Astrocyte (in vitro differentiated cells and primary cell): ENCODE measurements around the gene LSM14B.

ENCODE experiments used
- EZH2 ChIP-seq: IDR thresholded peaks from 2 replicates; pipeline ENCODE4 v1.6.1; 2012; ENCODE audit warnings: mild to moderate bottlenecking, low read length, inconsistent platforms; ENCODE audit not compliant: insufficient read depth
- TF ChIP-seq, protein P1 (sequence below): IDR thresholded peaks from 2 replicates; pipeline ENCODE4 v1.5.1; 2011; ENCODE audit warnings: low read depth, mild to moderate bottlenecking, inconsistent platforms, low read length, moderate library complexity; ENCODE audit not compliant: insufficient read depth

- no peak for TF ChIP-seq EZH2
- TF ChIP-seq, protein P1, sequence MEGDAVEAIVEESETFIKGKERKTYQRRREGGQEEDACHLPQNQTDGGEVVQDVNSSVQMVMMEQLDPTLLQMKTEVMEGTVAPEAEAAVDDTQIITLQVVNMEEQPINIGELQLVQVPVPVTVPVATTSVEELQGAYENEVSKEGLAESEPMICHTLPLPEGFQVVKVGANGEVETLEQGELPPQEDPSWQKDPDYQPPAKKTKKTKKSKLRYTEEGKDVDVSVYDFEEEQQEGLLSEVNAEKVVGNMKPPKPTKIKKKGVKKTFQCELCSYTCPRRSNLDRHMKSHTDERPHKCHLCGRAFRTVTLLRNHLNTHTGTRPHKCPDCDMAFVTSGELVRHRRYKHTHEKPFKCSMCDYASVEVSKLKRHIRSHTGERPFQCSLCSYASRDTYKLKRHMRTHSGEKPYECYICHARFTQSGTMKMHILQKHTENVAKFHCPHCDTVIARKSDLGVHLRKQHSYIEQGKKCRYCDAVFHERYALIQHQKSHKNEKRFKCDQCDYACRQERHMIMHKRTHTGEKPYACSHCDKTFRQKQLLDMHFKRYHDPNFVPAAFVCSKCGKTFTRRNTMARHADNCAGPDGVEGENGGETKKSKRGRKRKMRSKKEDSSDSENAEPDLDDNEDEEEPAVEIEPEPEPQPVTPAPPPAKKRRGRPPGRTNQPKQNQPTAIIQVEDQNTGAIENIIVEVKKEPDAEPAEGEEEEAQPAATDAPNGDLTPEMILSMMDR: no peak
Observed at GRCh38 chr20:62168061-62168460, 45.8 kb downstream of the LSM14B start.
